Suprapubic skin (tissue), 4 donors: ENCODE data around the gene MED27.

Experiments used
- CTCF ChIP-seq, 2 donors: fragments of 200-600 bp in 1 of 2; fragments of 450-650 bp in 1 of 2; sonication (generic) in 1 of 2; IDR thresholded peaks; one replicate each; pipeline ENCODE4 v1.5.1; 2016 to 2019; ENCODE audit warnings: antibody characterized with exemption in 2 of 2, mild to moderate bottlenecking in 1 of 2, moderate library complexity in 1 of 2
- POLR2A ChIP-seq, 2 donors: fragments of 450-650 bp; IDR thresholded peaks; one replicate each; pipeline ENCODE4 v1.6.1; 2017; ENCODE audit warnings: antibody characterized with exemption in 2 of 2, mild to moderate bottlenecking in 2 of 2, moderate library complexity in 2 of 2
- POLR2AphosphoS5 ChIP-seq, 3 donors: sonication (generic); formaldehyde crosslinking; IDR thresholded peaks; one replicate each; pipeline ENCODE4 v1.6.1; 2017; ENCODE audit warnings: antibody characterized with exemption in 3 of 3

GRCh38 chr9:132066057-132066456 is 13.6 kb downstream of the MED27 start:
- TF ChIP-seq CTCF (IDR thresholded peaks at IDR 0.05): no peak
- no peak for TF ChIP-seq POLR2A (IDR thresholded peaks at IDR 0.05)
- TF ChIP-seq POLR2AphosphoS5 (IDR thresholded peaks at IDR 0.05): no peak
